SH-SY5Y (cell line): Measurements from ENCODE around the gene UNC13B.

Source experiments
- GATA2 ChIP-seq: IDR thresholded peaks from 2 replicates; pipeline ENCODE4 v1.6.1; 2011; ENCODE audit warnings: mild to moderate bottlenecking, low read depth, low read length
- GATA3 ChIP-seq: IDR thresholded peaks from 2 replicates; pipeline ENCODE4 v1.6.1; 2011; ENCODE audit warnings: low read depth, mild to moderate bottlenecking, low read length, moderate library complexity

UNC13B gene

GRCh38 chr9:35254237-35254636, 92.4 kb downstream of the UNC13B start:
- TF ChIP-seq GATA3, result no peak
- TF ChIP-seq GATA2, result no peak

GRCh38 chr9:35254984-35255857, 93.4 kb downstream of the UNC13B start:
- no peak for TF ChIP-seq GATA3
- TF ChIP-seq GATA2, result no peak

DNA sequence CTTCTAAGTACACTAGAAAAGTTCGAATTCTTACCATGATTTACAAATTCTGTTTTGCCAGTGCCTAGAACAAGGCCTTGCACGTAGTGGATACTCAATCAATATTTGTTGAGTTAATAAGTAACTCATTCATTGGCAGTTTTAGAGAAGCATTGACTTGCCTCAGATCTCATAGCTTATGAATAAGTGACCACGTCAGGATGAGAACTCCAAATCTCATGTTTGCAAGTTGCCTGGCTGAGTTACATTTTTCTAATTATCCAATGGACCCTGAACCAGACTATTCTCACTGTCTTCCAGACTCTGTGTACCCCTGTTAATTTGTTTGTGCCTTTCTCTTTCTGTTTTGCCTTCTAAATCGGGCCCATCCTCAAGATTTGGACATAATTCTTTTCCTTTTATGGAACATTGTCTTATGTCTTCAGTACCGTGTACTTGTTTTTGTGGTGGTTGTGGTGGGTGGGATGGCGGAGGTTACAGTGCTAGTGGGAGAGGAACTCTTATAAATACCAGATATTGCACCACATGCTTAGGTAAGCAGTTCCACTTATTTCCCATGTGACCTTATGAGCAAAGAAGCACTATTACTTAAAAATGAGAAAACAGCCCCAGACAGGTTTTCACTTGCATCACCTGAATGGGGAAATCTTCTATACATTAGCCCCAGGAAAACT, 96.3 kb downstream of the UNC13B start:
- TF ChIP-seq GATA3 (no peak), GATA2 (no peak)

GRCh38 chr9:35258660-35259474, 97.1 kb downstream of the UNC13B start:
- TF ChIP-seq GATA3 (no peak), GATA2 (no peak)

DNA sequence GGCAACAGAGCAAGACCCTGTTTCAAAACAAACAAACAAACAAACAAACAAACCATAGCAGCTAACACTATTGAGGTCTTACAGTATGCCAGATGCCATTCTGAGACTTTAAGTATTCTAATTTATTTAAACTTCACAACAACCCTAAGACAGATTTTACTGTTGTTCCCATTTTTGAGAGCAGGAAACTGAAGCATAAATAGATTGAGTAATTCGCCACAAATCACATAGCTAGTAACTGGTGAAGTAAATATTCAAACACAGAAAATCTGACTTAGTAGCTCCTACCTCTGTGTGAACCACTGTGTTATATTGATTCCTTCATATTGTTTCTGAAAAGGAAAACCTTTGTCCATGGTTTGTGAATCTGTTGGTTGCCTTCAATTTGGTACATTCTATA, 98.4 kb downstream of the UNC13B start:
- TF ChIP-seq GATA3 (no peak), GATA2 (no peak)

DNA sequence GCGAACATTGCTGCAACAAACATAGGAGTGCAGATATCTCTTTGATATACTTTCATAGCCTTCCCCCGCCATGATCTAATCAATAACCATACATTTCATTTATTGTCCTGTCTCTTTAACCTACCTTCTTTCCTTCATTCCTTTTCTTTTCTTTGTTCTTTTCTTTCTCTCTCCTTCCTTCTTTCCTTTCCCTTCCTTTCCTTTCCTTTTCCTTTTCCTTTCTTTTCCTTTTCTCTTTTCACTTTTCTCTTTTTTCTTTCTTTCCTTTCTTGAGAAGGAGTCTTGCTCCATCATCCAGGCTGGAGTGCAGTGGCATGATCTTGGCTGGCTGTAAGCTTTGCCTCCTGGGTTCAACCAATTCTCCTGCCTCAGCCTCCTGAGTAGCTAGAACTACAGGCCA, 100.3 kb downstream of the UNC13B start:
- TF ChIP-seq GATA3 (no peak), GATA2 (no peak)

- no peak for TF ChIP-seq GATA3
- TF ChIP-seq GATA2, result no peak
These were observed 105.9 kb downstream of the UNC13B start for GRCh38 chr9:35267710-35268109.

DNA sequence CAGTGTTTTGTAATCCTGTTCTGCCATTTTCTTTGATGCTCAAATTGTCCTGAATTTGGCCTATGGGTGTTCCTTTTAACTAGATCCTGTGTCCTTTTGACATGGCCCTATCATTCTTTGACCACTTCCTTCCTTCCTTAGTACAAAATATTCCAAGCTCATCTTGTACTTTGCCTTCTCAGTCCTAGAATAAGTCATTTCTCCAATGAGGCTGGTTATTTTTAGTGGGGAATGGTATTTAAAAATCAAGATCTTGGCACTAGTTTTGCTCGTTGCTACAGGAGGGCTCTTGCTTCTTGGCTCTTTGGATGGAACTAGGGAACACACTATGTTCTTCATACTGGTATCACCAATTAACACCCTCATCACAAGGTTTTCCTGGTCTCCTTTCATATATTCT, 108.1 kb downstream of the UNC13B start:
- TF ChIP-seq GATA2, result no peak
- TF ChIP-seq GATA3, result no peak

GRCh38 chr9:35271637-35272036, 109.8 kb downstream of the UNC13B start:
- TF ChIP-seq GATA3 (no peak), GATA2 (no peak)

- TF ChIP-seq GATA2 (no peak), GATA3 (no peak)
These were observed 111.2 kb downstream of the UNC13B start for GRCh38 chr9:35272989-35273388.

DNA sequence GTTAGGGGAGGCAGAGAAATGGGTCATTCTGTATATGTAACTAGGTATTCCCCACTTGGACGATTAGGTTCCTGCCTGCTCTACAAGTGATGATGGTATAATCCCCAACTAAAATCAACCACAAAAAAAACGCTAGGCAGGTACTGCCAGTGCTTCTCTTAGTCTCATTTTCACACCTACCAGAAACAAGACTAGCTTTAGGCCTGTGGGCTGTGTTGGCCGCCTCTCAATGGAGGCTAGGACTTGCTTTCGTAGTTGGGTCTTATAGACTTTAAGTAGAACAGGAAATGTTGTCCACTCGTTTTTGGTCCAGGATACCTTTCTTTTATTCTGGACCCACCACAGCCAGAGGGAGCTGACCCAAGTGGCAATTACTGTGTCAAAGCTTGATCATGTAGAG, 111.8 kb downstream of the UNC13B start:
- no peak for TF ChIP-seq GATA3
- no peak for TF ChIP-seq GATA2

DNA sequence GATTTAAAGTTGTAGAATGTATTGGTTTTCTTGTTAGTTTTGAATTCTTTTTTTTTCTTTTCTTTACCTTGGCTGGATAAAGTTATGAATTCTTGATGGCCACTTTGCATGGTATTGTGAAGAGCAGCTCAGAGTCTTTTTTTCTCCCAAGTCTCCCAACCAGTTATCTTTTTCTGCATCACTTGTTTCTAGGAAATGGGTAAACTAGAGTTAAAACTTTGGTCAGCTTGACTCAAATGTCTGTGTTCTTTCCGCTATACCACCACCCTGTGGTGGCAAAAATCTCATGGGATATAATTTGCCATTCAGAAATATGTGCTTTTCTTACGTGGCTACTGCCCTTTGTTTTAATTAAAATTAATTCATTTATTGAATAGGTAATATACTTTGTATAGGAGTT, 113.2 kb downstream of the UNC13B start:
- TF ChIP-seq GATA3 (no peak), GATA2 (no peak)

GRCh38 chr9:35277171-35277520, 115.3 kb downstream of the UNC13B start:
- TF ChIP-seq GATA3, result no peak
- no peak for TF ChIP-seq GATA2

GRCh38 chr9:35277628-35278359, 116.0 kb downstream of the UNC13B start:
- TF ChIP-seq GATA2, result no peak
- TF ChIP-seq GATA3, result no peak
